GM12874 (cell line): ENCODE data around the gene RGL2.
A peak's percentile ranks its signal among the peaks of the same experiment; 100 is the strongest.

Source experiments
- TF ChIP-seq, protein P1 (sequence below): IDR thresholded peaks from 2 replicates; pipeline ENCODE4 v1.5.1; 2011; ENCODE audit warnings: low read depth, mild to moderate bottlenecking, control low read depth, low read length, moderate library complexity; ENCODE audit not compliant: insufficient read depth

The RGL2 gene

DNA sequence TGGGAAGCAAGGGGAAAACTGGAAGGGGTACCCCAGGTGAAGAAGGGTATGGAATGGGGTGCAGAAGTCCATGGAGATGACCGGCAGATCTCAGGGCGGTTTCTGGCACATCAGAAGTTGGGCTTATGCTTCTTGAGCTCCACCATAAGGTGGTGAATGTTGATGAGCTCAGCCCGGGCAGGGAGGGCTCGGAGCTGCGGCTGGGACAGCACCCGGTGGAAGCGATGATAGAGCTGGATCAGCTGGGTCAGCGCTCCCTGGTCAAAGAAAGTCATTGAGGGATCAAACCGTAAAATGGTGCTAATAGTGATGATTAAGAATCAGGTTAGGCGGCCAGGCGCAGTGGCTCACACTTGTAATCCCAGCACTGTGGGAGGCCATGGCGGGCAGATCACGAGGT is 48.0 kb downstream of the RGL2 start:
- TF ChIP-seq, protein P1, sequence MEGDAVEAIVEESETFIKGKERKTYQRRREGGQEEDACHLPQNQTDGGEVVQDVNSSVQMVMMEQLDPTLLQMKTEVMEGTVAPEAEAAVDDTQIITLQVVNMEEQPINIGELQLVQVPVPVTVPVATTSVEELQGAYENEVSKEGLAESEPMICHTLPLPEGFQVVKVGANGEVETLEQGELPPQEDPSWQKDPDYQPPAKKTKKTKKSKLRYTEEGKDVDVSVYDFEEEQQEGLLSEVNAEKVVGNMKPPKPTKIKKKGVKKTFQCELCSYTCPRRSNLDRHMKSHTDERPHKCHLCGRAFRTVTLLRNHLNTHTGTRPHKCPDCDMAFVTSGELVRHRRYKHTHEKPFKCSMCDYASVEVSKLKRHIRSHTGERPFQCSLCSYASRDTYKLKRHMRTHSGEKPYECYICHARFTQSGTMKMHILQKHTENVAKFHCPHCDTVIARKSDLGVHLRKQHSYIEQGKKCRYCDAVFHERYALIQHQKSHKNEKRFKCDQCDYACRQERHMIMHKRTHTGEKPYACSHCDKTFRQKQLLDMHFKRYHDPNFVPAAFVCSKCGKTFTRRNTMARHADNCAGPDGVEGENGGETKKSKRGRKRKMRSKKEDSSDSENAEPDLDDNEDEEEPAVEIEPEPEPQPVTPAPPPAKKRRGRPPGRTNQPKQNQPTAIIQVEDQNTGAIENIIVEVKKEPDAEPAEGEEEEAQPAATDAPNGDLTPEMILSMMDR = no peak

DNA sequence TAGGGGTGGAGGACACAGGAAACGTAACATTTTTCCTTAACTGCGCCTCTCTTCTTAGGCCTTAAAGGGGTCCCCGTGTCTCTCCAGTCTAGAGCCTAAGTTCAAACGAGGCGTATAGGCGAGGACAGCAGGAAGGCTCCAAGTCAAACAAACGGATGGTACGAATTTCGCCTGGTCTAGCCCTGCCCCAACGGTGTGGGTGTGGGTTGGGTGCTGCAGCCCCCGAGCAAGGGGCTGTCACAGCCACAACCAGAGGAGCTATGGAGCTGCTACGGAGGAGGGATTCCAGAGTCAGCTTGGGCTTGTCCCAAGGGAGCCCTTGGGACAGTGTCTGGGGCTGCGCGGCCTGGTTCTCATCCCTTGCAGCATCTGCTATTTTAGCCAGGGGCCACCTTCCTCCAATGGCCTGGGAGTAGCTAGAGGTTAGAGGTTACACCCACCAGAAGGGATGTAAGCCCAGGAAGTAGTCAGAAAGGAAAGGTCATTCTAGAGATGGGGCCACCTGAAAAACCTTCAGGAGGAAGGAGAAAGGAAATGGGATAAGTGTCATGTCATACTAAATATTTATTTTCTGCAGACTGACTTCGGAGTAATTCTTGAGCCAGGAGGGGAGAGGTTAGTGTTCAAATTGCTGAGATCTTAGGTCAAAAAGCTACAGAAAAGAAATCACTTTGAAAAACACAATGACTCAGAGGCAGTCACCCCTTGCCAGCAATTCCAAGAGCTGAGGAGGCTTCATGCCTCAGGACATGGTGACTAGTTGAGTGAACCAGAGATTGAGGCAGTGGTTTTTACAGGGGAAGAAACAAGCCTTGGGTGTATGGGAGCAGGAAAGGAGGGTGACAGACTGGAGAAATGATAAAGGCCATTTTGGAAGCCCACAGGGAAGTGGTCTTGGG is 48.8 kb downstream of the RGL2 start:
- TF ChIP-seq, protein P1 = no peak

DNA sequence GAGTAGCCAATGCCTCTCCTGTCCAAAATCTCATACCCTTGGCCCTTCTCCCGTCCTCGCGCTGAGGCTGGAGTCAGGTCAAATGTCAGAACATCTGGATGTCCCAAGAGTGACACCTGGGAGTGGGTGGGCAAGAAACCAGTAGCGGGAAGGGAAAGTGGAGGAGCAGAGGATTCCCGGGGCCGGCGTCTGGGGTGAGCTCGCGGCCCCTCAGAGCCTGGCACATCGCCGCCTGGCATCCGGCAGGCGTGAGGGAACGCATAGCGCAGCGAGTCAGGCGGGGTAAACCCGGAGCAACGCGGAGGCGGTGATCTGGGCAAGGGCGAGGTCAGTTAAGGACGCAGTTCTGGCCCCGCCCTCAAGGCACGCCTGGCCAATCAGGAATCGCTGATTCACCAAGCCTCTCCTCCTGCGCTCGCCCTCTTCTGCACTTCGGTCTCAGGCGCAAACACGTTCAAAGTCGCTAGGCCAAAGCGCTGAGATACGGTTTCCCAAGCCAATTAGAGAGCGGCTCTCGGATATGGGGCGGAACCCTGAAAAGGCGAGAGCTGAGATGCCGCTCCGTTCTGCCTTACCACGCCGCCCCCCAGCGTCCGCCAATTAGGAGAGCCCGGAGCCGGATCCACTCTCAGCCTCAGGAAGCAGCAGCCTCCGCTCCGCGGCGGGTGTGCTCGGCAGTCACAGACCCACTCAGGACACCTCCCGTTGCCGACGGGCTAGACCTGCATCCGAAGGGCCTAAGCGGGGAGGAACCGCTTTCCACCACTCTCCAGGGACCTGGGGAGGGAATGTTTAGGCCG is 49.6 kb downstream of the RGL2 start:
- TF ChIP-seq, protein P1 = no peak

DNA sequence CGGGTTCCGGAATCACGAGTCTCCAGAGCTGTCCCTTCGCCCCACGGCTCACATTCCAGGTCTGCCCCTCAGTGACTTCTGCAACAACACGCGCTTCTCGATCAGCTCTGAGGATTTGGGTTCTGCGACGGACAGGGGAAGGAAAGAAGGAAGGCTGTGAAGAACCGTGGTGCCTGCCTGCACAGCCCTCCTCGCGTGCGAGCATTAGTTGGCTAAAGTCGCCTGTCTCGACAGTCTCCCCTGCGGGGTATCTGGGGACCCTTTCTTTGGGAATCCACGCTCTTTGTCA is 50.2 kb downstream of the RGL2 start:
- TF ChIP-seq, protein P1 = no peak

DNA sequence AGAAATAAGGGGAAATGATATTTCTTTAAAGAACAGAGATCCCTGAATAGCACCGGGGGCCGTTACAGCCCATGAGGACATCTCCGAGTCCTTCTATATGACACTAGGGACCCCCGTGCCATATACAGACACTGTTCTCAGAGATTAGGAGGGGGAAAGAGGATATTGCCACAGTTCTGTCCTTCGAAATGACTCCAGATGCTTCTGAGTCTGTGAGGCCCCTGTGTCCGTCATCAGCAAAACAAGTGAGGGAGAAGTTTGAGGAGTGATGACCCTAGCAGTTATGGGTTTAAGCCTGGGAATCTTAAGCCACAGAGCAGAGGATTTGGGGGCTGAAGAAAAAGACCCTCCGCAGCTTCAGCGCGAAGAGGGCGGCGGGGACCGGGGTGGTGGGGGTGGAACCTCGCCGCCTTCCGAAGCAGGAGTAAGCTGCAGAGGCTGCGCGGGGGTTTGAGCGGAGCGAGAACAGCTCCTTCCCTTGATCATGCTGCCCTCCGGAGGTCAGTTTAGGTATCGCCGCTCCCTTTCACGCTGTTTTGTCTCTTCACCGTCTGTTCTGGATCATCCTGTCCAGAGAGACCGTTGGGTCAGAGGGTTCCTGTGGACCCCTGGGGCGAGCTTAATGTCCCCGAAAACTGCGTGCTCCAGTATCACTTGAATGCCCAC is 50.6 kb downstream of the RGL2 start:
- TF ChIP-seq, protein P1 = peak; percentile 93

DNA sequence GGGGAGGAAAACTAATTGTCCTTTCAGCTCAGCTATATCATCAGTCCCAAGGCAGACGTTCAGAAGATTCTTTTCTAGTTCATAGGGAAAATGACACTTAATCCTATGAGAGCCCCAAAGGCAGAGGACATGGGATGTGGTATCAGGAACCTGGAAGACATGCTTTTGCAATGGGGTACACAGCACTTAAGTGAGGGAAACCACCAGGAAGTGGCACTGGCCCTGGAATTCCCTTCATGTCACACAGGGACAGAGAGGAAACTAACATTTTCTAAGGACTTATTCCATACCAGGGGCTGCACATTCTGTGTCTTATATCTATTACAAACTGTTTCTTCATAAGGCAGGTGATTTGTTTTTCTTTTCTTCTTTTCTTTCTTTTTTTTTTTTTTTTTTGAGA is 55.3 kb downstream of the RGL2 start:
- TF ChIP-seq, protein P1 = no peak

DNA sequence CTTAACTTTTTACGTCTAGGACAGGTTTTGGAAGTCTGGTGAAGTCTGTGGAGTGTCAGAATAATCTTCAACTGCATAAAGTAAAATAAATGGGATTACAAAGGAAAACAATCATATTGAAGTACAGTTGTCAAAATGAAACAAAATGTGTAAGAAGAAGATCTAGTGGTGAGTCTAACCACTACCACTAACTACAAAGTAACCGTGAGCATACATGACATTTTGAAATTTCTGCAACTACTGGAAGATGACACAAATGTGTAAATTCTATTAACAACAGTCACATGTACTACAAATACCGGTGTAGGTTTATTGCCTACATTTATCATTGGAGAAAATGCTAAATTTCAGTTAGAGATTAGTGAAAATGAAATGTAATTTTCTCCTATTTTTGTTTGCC is 56.8 kb downstream of the RGL2 start:
- TF ChIP-seq, protein P1 = no peak
